ENCODE data around the gene MTERF1. TPM values are rescaled to one million over a fixed set of nuclear protein-coding genes. Genes with fewer than 3 reads are reported as not detected.
"Not testable (repeated sequence)": the region's sequence is repeated elsewhere in the genome, so short reads cannot be mapped to it uniquely, and the experiment has no call there.

The MTERF1 gene
- polyA plus RNA-seq, 3 donors: 3.6 to 4.6 (median 4.0) TPM

DNA sequence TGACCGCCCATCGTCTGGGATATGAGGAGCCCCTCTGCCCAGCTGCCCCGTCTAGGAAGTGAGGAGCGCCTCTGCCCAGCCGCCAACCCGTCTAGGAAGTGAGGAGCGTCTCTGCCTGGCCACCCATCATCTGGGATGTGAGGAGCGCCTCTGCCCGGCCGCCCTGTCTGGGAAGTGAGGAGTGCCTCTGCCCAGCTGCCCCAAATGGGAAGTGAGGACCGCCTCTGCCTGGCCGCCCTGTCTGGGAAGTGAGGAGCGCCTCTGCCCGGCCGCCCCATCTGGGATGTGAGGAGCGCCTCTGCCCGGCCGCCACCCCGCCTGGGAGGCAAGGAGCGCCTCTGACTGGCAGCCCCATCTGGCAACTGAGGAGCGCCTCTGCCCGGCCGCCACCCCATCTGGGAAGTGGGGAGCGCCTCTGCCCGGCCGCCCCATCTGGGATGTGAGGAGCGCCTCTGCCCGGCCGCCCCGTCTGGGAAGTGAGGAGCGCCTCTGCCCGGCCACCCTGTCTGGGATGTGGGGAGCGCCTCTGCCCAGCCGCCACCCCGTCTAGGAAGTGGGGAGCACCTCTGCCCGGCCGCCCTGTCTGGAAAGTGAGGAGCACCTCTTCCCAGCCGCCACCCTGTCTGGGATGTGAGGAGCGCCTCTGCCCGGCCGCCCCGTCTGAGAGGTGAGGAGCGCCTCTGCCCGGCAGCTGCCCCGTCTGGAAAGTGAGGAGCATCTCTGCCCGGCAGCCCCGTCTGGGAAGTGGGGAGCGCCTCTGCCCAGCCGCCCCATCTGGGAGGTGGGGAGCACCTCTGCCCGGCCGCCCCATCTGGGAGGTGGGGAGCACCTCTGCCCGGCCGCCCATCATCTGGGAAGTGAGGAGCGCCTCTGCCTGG, 7.1 kb upstream of the MTERF1 start:
- intact Hi-C loops (cut with micrococcal nuclease): not testable (repeated sequence)

DNA sequence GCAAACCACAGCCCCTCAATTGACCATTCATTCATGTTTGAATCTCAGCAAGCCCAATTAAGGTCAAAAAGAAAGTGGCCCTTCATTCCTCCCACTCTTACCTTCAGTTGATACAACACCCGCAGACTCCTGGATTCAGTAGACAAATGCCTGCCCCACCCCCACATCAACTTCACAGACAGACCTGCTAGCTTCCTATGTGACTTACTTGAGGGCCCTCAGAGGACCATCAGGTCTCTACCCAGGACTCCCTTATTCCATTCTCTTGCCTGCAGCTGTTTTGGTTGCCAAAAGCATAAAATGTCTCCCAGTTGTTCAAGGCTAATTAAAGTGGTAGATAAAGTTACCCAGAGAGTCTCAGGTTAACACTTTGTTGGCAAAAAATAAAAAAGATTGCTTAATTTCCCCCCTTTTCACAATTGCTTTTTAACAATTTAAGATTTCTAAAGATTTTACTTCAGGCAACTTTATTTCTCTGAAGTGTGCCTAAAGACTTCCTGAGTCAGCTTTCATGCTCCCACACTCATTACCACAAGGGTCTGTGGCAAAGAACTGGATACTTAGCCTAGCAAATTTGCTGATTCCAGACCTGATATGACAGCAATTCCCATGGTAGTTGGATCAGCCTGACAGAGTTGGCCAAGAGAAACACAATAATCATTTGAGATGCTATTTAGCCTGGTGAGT, 3.3 kb upstream of the MTERF1 start:
- H4K20me1 ChIP-seq (ENCODE audit: insufficient read depth, low read length): no peaks in the 10 kb centered on the region
- H3K4me3 Mint-ChIP-seq: no peak overlapping the region
- TF ChIP-seq, protein P1, sequence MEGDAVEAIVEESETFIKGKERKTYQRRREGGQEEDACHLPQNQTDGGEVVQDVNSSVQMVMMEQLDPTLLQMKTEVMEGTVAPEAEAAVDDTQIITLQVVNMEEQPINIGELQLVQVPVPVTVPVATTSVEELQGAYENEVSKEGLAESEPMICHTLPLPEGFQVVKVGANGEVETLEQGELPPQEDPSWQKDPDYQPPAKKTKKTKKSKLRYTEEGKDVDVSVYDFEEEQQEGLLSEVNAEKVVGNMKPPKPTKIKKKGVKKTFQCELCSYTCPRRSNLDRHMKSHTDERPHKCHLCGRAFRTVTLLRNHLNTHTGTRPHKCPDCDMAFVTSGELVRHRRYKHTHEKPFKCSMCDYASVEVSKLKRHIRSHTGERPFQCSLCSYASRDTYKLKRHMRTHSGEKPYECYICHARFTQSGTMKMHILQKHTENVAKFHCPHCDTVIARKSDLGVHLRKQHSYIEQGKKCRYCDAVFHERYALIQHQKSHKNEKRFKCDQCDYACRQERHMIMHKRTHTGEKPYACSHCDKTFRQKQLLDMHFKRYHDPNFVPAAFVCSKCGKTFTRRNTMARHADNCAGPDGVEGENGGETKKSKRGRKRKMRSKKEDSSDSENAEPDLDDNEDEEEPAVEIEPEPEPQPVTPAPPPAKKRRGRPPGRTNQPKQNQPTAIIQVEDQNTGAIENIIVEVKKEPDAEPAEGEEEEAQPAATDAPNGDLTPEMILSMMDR (IDR thresholded peaks at IDR 0.05): no peak
- no peak overlapping the region for H3K4me2 ChIP-seq (replicated peaks; ENCODE audit: extremely low read depth, low read length, poor library complexity, severe bottlenecking)
- peak overlapping the region; percentile 24 for H2AFZ ChIP-seq (ENCODE audit: insufficient read depth, low read depth, low read length, poor library complexity, severe bottlenecking)
- DNase-seq: no peak
- H3K9ac ChIP-seq (ENCODE audit: insufficient read depth, low read length, poor library complexity, severe bottlenecking): no peak overlapping the region
- peaks cover 0 to 8% (median 7%) of the 10 kb centered on the region in 3 donors for H3K27me3 Mint-ChIP-seq (ENCODE audit: low read depth in 3 of 3)
- no peak overlapping the region for H3K27ac Mint-ChIP-seq
- H3K4me3 ChIP-seq (replicated peaks in 1 of 3; ENCODE audit: low read depth in 2 of 3, low read length in 3 of 3): no peak overlapping the region
- intact Hi-C loops (cut with micrococcal nuclease): loop anchor here in 1 of 2 donors (5.0 kb wide), 1 partner anchor 52 kb away; no protein-coding TSS in a partner anchor
- no peak overlapping the region for H3K27ac ChIP-seq (ENCODE audit: low read depth in 1 of 2, low read length in 2 of 2)
- peaks cover 11 to 16% of the 10 kb centered on the region in 2 donors for H3K4me1 ChIP-seq (ENCODE audit: control insufficient read depth in 1 of 2, insufficient read depth in 2 of 2, low read length in 2 of 2)
- H3K79me2 ChIP-seq (ENCODE audit: insufficient read depth, low read length): peaks cover 17% of the 10 kb centered on the region
- peaks cover 0 to 21% of the 10 kb centered on the region in 2 donors for H3K9me3 ChIP-seq (replicated peaks in 1 of 2; ENCODE audit: control insufficient read depth in 1 of 2, insufficient read depth in 1 of 2, low read length in 2 of 2)
- H3K4me1 Mint-ChIP-seq: peaks cover 12% of the 10 kb centered on the region
- H3K27me3 ChIP-seq (ENCODE audit: control insufficient read depth in 2 of 2, insufficient read depth in 2 of 2, low read length in 2 of 2): no peaks in the 10 kb centered on the region
- H3K36me3 ChIP-seq (replicated peaks in 1 of 2; ENCODE audit: control insufficient read depth in 1 of 2, insufficient read depth in 2 of 2, low read length in 2 of 2): no peaks in the 10 kb centered on the region
- WGBS (ENCODE audit: insufficient coverage): 100% methylated on average over 1 of the region's 1 CpG
- H3K36me3 Mint-ChIP-seq: no peaks in the 10 kb centered on the region
- H3K9me3 Mint-ChIP-seq: peaks cover 9 to 27% (median 25%) of the 10 kb centered on the region in 7 donors

More for the DNA sequence above, 7.1 kb upstream of the MTERF1 start:
- H3K9me3 ChIP-seq (replicated peaks in 1 of 2; ENCODE audit: control insufficient read depth in 1 of 2, insufficient read depth in 1 of 2, low read length in 2 of 2): peaks cover 0 to 24% of the 10 kb centered on the region in 2 donors
- not testable (repeated sequence) for H3K4me1 Mint-ChIP-seq; H3K36me3 ChIP-seq (replicated peaks in 1 of 2; ENCODE audit: control insufficient read depth in 1 of 2, insufficient read depth in 2 of 2, low read length in 2 of 2); H3K4me1 ChIP-seq (ENCODE audit: control insufficient read depth in 1 of 2, insufficient read depth in 2 of 2, low read length in 2 of 2); H2AFZ ChIP-seq (ENCODE audit: insufficient read depth, low read depth, low read length, poor library complexity, severe bottlenecking); H4K20me1 ChIP-seq (ENCODE audit: insufficient read depth, low read length); H3K79me2 ChIP-seq (ENCODE audit: insufficient read depth, low read length); H3K4me2 ChIP-seq (replicated peaks; ENCODE audit: extremely low read depth, low read length, poor library complexity, severe bottlenecking); H3K27me3 Mint-ChIP-seq (ENCODE audit: low read depth in 3 of 3); DNase-seq; H3K4me3 ChIP-seq (replicated peaks in 1 of 3; ENCODE audit: low read depth in 2 of 3, low read length in 3 of 3); H3K9ac ChIP-seq (ENCODE audit: insufficient read depth, low read length, poor library complexity, severe bottlenecking); H3K36me3 Mint-ChIP-seq; H3K27me3 ChIP-seq (ENCODE audit: control insufficient read depth in 2 of 2, insufficient read depth in 2 of 2, low read length in 2 of 2); H3K4me3 Mint-ChIP-seq; H3K27ac ChIP-seq (ENCODE audit: low read depth in 1 of 2, low read length in 2 of 2); H3K27ac Mint-ChIP-seq
- 93% methylated on average over 46 of the region's 54 CpGs for WGBS (ENCODE audit: insufficient coverage)
- peaks cover 17 to 34% (median 23%) of the 10 kb centered on the region in 7 donors for H3K9me3 Mint-ChIP-seq
